SK-N-MC (cell line): ENCODE data around the gene ASB2.

Experiments
- EZH2 ChIP-seq: fragments of 200-600 bp; sonication (generic); IDR thresholded peaks from one replicate; pipeline ENCODE4 v1.6.1; 2017; ENCODE audit warnings: antibody characterized with exemption
- FOXP2 ChIP-seq: optimal IDR thresholded peaks from 2 replicates; pipeline ENCODE3; 2011; ENCODE audit warnings: mild to moderate bottlenecking, moderate library complexity; ENCODE audit not compliant: insufficient read depth; ENCODE audit errors: extremely low read length, control extremely low read depth
- POLR2AphosphoS5 ChIP-seq: IDR thresholded peaks from 2 replicates; pipeline ENCODE4 v1.6.1; 2012; ENCODE audit warnings: mild to moderate bottlenecking, low read depth, low read length, borderline replicate concordance

DNA sequence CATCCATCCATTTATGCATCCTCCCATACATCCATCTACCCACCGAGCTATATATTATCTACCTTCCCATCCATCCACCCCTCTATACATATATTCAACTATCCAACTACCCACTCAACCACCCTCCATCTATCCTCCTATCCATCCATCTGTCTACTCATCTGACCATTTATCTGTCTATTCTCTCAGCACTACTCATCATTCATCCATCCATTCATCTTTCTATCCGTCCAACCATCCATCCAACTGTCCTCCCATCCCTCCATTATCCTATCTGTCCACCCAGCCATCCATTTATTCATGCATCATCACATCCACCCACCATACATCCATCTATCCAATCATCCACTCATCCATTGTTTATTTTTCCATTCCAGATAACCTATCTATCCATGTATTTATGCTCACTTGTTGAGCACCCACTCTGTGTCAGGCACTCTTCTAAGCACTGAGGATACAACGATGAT lies 11.5 kb downstream of the ASB2 start:
- TF ChIP-seq EZH2 (no peak), POLR2AphosphoS5 (no peak), FOXP2 (no peak)
